ENCODE measurements around the gene ZNF410.

ZNF410 gene

GRCh38 chr14:73896521-73896920, 9.9 kb downstream of the ZNF410 start:
- Histone ChIP-seq H3K9me3 (ENCODE audit: insufficient read depth, low read length, severe bottlenecking) (no peaks in the 10 kb centered on the region), H3K4me2 (ENCODE audit: insufficient read depth, low read length) (no peak overlapping the region), H3K4me3 (ENCODE audit: low read depth in 1 of 2, low read length in 2 of 2) (no peak overlapping the region), H3K36me3 (ENCODE audit: insufficient read depth, low read length) (peaks cover 90% of the 10 kb centered on the region), H4K20me1 (ENCODE audit: insufficient read depth, low read length) (peaks cover 12% of the 10 kb centered on the region; the same call in 1 of the 2 replicates), H3K27me3 (ENCODE audit: insufficient read depth, low read length, poor library complexity) (no peaks in the 10 kb centered on the region), H3K9ac (ENCODE audit: low read depth, low read length) (no peak overlapping the region), H2AFZ (ENCODE audit: low read depth, low read length) (no peak overlapping the region), H3K79me2 (ENCODE audit: insufficient read depth, low read length) (peaks cover 33% of the 10 kb centered on the region), H3K27ac (ENCODE audit: low read length) (no peak overlapping the region), H3K4me1 (ENCODE audit: insufficient read depth, low read length) (0 out of 2 replicates have a peak, but pooled peaks cover 2% of the 10 kb centered on the region)
- no peak for DNase-seq
- TF ChIP-seq CTCF (IDR thresholded peaks at IDR 0.05; ENCODE audit: borderline replicate concordance, extremely low read depth, low read length, poor library complexity, severe bottlenecking) (no peak), EZH2 (IDR thresholded peaks at IDR 0.05; ENCODE audit: borderline replicate concordance, low read depth, low read length, severe bottlenecking) (no peak)
- no peak for ATAC-seq (ENCODE audit: insufficient read depth, low read depth)

GRCh38 chr14:73903028-73903427, 16.4 kb downstream of the ZNF410 start:
- Histone ChIP-seq H3K36me3 (ENCODE audit: insufficient read depth, low read length) (peaks cover 85% of the 10 kb centered on the region), H3K9ac (ENCODE audit: low read depth, low read length) (no peak overlapping the region), H3K9me3 (ENCODE audit: insufficient read depth, low read length, severe bottlenecking) (no peaks in the 10 kb centered on the region), H3K27me3 (ENCODE audit: insufficient read depth, low read length, poor library complexity) (no peaks in the 10 kb centered on the region), H3K4me2 (ENCODE audit: insufficient read depth, low read length) (no peak overlapping the region), H3K4me3 (ENCODE audit: low read depth in 1 of 2, low read length in 2 of 2) (no peak overlapping the region), H3K79me2 (ENCODE audit: insufficient read depth, low read length) (peaks cover 6% of the 10 kb centered on the region; the same call in 1 of the 2 replicates), H2AFZ (ENCODE audit: low read depth, low read length) (no peak overlapping the region), H4K20me1 (ENCODE audit: insufficient read depth, low read length) (no peaks in the 10 kb centered on the region), H3K27ac (ENCODE audit: low read length) (no peak overlapping the region), H3K4me1 (ENCODE audit: insufficient read depth, low read length) (no peaks in the 10 kb centered on the region)
- ATAC-seq (ENCODE audit: insufficient read depth, low read depth) (no peak), DNase-seq (no peak)
- no peak for TF ChIP-seq CTCF (IDR thresholded peaks at IDR 0.05; ENCODE audit: borderline replicate concordance, extremely low read depth, low read length, poor library complexity, severe bottlenecking)
- no peak for TF ChIP-seq EZH2 (IDR thresholded peaks at IDR 0.05; ENCODE audit: borderline replicate concordance, low read depth, low read length, severe bottlenecking)

- H3K36me3 ChIP-seq (ENCODE audit: insufficient read depth, low read length), result peaks cover 93% of the 10 kb centered on the region
- no peak overlapping the region for H3K4me3 ChIP-seq (ENCODE audit: low read depth in 1 of 2, low read length in 2 of 2)
- no peak overlapping the region for H3K4me2 ChIP-seq (ENCODE audit: insufficient read depth, low read length)
- H3K9me3 ChIP-seq (ENCODE audit: insufficient read depth, low read length, severe bottlenecking), result no peaks in the 10 kb centered on the region
- no peak overlapping the region for H2AFZ ChIP-seq (ENCODE audit: low read depth, low read length)
- H3K27ac ChIP-seq (ENCODE audit: low read length), result no peak overlapping the region
- peaks cover 19% of the 10 kb centered on the region for H3K79me2 ChIP-seq (ENCODE audit: insufficient read depth, low read length)
- H3K9ac ChIP-seq (ENCODE audit: low read depth, low read length), result no peak overlapping the region
- DNase-seq, result no peak
- ATAC-seq (ENCODE audit: insufficient read depth, low read depth), result no peak
- TF ChIP-seq CTCF (IDR thresholded peaks at IDR 0.05; ENCODE audit: borderline replicate concordance, extremely low read depth, low read length, poor library complexity, severe bottlenecking), result no peak
- no peak for TF ChIP-seq EZH2 (IDR thresholded peaks at IDR 0.05; ENCODE audit: borderline replicate concordance, low read depth, low read length, severe bottlenecking)
- H4K20me1 ChIP-seq (ENCODE audit: insufficient read depth, low read length), result no peaks in the 10 kb centered on the region
- H3K4me1 ChIP-seq (ENCODE audit: insufficient read depth, low read length), result no peaks in the 10 kb centered on the region
- H3K27me3 ChIP-seq (ENCODE audit: insufficient read depth, low read length, poor library complexity), result no peaks in the 10 kb centered on the region
These were observed 23.0 kb downstream of the ZNF410 start for GRCh38 chr14:73909681-73910080.

- no peak for TF ChIP-seq EZH2 (IDR thresholded peaks at IDR 0.05; ENCODE audit: borderline replicate concordance, low read depth, low read length, severe bottlenecking)
- no peak for TF ChIP-seq CTCF (IDR thresholded peaks at IDR 0.05; ENCODE audit: borderline replicate concordance, extremely low read depth, low read length, poor library complexity, severe bottlenecking)
- ATAC-seq (ENCODE audit: insufficient read depth, low read depth), result no peak
- H3K36me3 ChIP-seq (ENCODE audit: insufficient read depth, low read length), result peaks cover 79% of the 10 kb centered on the region
These were observed 26.6 kb downstream of the ZNF410 start for GRCh38 chr14:73913256-73913655.

More at GRCh38 chr14:73913256-73913655, 26.6 kb downstream of the ZNF410 start:
- peaks cover 6% of the 10 kb centered on the region; the same call in 1 of the 2 replicates for H4K20me1 ChIP-seq (ENCODE audit: insufficient read depth, low read length)
- peaks cover 28% of the 10 kb centered on the region for H3K79me2 ChIP-seq (ENCODE audit: insufficient read depth, low read length)
- no peak overlapping the region for H2AFZ ChIP-seq (ENCODE audit: low read depth, low read length)
- no peak overlapping the region for H3K4me3 ChIP-seq (ENCODE audit: low read depth in 1 of 2, low read length in 2 of 2)
- H3K27ac ChIP-seq (ENCODE audit: low read length), result no peak overlapping the region
- H3K27me3 ChIP-seq (ENCODE audit: insufficient read depth, low read length, poor library complexity), result no peaks in the 10 kb centered on the region
- H3K4me1 ChIP-seq (ENCODE audit: insufficient read depth, low read length), result no peaks in the 10 kb centered on the region
- H3K4me2 ChIP-seq (ENCODE audit: insufficient read depth, low read length), result no peak overlapping the region
- H3K9me3 ChIP-seq (ENCODE audit: insufficient read depth, low read length, severe bottlenecking), result no peaks in the 10 kb centered on the region
- DNase-seq, result no peak
- no peak overlapping the region for H3K9ac ChIP-seq (ENCODE audit: low read depth, low read length)

All from DND-41 (cell line).